Ovary (tissue), 3 donors: ENCODE measurements around the gene DHRS3.

ENCODE experiments used
- CTCF ChIP-seq, 3 donors: fragments of 450-650 bp in 2 of 3; fragments of 200-600 bp in 1 of 3; IDR thresholded peaks; one replicate each; pipeline versions ENCODE4 v1.5.1 to v1.8.0; 2016 to 2022; ENCODE audit warnings: antibody characterized with exemption in 3 of 3, mild to moderate bottlenecking in 1 of 3
- POLR2A ChIP-seq: fragments of 450-650 bp; IDR thresholded peaks from one replicate; pipeline ENCODE4 v1.6.1; 2017; ENCODE audit warnings: antibody characterized with exemption, mild to moderate bottlenecking, moderate library complexity
- donor health status: DM: no; HTN: no; CAD: no.

GRCh38 chr1:12619792-12620487 lies 1.9 kb upstream of the DHRS3 start:
- TF ChIP-seq POLR2A (no peak), CTCF (IDR thresholded peaks at IDR 0.05) (peak; percentile 87 to 96 (median 91))
